ENCODE data around the gene CALN1.

- TF ChIP-seq YY1 (IDR thresholded peaks at IDR 0.05; ENCODE audit: insufficient read depth, insufficient read length) (no peak), SUZ12 (IDR thresholded peaks at IDR 0.05; ENCODE audit: extremely low read depth, insufficient read depth, insufficient read length) (no peak), ZNF274 (IDR thresholded peaks at IDR 0.05; ENCODE audit: low read depth, low read length) (no peak)
These were observed 381.0 kb downstream of the CALN1 start for GRCh38 chr7:72030994-72031667.
